ENCODE measurements around the gene RRAGD.

Gene RRAGD

GRCh38 chr6:89375427-89376267 lies 36.4 kb downstream of the RRAGD start:
- DNase-seq = peak; percentile 62

DNA sequence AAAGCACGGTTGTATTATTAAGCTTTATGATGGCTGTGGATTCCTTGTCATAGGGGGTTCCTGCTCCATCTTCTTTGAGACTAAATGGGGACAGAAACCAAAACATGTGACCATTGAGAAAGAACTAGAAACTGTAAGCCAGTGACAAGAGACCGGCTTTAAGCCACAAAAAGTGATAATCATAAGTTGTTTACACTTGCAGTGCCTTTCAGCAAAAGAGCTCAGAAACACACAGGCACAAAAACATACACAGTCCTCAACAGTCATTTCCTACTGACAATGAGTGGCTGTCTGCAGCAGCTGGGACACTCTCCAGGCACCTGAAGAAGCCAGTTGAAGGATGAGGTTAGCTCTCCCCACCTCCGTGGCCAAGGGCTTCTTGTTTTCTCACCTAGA lies 39.6 kb downstream of the RRAGD start:
- no peak for DNase-seq

DNA sequence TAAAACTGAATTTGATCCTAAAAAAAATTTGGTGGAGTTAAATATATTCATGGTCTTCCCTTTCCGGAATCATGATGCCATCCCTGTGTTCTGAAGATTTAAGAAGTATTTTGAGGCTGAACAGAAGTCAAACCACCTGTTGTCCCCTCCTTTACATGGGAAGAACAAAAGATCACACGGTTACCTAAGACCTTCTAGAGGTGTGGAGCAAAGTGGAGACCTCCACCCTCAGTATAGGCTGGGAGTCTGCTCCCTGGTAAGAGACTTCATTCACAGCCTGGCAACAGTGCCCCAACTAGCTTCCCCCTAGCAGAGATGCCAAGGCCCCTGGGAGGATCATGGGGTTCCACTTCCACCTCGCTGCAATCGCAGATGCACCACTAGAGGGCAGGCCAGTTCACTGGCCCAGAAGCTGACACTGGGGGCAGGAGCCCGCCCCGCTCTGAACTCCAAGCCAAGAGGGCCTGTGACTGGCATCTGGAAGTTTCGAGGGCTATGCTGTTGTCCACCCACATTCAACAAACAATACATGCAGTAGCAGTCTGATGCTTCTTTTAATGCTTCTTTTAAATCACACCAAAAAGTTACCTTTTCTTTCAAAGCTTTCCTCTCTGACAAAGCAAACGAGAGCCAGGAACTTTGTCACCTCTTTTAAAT lies 40.1 kb downstream of the RRAGD start:
- DNase-seq = peak; percentile 83

GRCh38 chr6:89368999-89369398 lies 43.1 kb downstream of the RRAGD start:
- no peak for DNase-seq

GRCh38 chr6:89368107-89368506 lies 44.0 kb downstream of the RRAGD start:
- peak; percentile 58 for DNase-seq

- no peak for DNase-seq
Measured at GRCh38 chr6:89364586-89364985, 47.5 kb downstream of the RRAGD start.

- no peak for DNase-seq
Measured at GRCh38 chr6:89361171-89361570, 50.9 kb downstream of the RRAGD start.

DNA sequence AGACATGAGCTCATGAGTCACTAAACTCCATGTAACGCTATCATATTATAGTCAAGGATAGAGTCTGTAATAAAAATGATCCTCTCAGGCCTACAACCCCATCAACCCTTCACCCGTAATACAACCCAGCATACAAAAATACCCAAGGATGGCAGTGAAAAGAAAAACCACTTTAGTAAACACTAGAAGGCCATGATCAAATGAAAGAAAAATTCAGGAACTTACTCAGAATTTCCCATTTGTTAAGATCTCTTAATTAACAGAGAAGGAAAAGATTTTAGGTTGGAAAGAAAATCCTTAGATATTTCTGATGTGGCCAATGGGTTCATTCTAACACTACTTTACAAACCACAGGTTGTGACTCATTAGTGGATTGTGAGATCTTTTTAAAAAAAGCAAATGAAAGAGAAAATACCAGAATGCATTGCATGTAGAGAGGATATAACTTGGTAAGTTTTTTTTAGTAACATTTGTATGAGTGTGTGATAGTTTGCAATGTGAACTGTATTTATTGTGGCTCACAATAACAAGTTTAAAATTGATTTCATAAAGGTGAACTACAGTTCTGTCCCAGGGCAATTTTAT lies 51.6 kb downstream of the RRAGD start:
- DNase-seq = no peak

DNA sequence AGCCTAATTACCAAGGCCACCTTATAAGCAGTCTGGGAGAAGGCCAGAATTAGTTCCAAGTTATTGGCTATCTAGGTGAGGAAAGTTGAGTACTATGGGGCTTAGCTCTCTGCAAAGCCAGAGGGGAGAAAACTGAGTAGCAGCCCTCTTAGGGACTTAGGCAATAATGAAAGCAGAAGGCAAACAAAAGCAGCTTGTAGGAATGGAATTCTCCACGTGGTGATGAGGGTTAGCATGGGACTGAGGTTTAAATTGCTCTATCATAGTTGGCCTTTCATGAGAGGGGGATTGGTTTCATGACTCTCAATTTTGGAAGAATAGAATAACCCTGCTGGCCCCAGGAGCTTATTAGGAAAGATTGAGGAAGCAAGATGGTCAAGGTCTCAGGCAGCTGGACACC lies 52.5 kb downstream of the RRAGD start:
- no peak for DNase-seq

- DNase-seq = no peak
Measured at GRCh38 chr6:89357390-89357789, 54.7 kb downstream of the RRAGD start.

DNA sequence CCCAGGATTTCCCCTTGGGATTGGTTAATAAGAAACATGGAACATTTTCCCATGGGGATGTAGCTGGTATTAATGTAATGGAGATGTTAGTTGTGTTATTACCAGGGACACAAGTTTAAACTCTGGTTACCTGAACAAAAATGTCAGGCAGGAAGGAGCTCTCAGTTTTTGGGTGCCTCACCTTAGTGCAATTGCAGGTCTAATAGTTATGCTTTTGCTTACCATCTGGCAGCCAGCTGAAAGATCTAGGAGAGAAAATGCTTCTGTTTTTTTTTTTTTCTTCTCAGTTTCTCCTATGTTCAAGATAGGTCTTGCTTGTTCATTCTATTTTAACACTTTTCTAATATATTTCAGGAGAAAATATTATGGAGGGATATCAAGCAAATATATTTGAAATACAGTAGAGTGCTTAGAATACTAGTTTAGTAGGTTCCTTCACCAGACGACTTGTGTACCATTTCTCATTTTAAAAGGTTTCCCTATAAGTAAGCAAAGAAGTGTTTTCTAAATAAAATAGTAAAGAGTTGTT lies 55.4 kb downstream of the RRAGD start:
- no peak for DNase-seq

DNA sequence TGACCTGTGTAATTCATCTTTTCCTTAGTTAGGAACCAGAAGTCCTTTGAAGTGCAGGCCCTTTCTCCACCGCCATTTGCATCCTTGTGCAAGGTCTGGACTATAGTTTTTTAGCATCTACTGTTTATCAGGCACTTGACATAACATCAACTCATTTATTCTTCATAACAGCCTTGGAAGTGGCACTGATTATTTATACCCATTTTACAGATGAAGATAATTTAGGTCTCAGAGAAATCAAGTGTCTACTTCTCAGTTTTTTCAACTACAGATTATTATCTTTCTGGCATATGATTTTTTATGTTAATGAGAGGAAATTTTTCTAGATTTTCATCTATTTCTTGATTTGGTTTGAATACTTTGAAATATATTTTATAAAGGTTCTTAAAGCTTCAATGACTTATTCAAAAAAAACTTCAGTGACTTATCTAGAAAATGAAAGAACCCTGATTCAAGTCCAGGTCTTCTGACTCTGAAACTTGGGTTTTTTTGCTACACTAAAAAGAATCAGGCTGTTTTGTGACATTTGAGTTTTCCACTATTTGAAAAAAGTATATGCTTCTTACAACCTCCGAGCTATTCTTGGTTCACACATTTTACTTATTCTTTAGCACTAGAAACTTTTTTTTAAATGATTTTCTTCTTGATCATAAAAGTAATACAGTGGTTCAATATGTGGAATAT lies 56.4 kb downstream of the RRAGD start:
- DNase-seq = no peak

DNA sequence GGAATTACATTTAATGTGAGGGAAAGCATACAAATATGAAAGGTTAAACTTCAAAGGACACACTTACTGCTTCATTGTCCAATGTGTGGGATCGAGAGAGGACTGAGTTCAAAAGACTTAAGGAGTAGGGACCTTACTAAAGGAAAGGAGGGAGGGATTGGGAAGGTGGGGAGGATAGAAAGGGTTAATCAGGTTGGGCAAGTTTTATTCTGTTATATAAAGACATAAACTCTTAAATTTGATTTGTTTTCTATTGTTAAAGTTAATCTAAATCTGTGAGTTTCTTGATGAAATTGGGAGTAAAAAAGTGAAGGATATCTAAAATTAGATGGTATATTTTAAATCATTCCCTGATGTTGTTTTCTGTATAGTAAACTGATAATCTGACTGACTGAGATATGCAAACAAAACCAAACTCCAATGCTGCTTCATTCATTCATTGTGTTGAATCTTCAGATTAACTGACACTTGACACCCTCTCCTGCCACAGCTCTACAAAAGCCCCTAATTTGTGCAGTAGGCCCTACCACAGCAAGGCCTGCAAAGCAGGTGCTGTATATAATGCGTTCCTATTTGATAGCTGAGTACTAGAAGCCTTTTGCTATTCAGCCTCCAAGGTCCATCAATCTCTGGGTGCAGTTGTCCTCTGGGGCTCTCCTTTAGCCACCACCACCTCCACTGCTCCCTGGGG lies 58.2 kb downstream of the RRAGD start:
- DNase-seq = no peak

DNA sequence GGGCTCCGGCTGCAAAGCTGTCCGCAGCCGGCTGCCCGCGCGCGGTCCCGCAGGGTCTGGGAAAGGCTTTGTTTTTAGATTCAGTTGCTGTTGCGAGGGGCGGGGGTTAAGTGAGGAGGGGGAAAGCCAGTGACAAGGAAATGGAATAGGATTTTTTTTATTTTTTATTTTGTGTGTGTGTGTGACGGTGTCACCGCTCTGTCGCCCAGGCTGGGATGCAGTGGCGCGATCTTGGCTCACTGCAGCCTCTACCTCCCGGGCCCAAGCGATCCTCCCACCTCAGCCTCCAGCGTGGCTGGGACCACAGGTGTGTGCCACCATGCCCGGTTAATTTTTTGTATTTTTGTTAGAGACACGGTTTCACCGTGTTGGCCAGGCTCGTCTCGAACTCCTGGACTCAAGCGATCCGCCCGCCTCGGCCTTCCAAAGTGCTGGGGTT lies 58.9 kb downstream of the RRAGD start:
- no peak for DNase-seq

DNA sequence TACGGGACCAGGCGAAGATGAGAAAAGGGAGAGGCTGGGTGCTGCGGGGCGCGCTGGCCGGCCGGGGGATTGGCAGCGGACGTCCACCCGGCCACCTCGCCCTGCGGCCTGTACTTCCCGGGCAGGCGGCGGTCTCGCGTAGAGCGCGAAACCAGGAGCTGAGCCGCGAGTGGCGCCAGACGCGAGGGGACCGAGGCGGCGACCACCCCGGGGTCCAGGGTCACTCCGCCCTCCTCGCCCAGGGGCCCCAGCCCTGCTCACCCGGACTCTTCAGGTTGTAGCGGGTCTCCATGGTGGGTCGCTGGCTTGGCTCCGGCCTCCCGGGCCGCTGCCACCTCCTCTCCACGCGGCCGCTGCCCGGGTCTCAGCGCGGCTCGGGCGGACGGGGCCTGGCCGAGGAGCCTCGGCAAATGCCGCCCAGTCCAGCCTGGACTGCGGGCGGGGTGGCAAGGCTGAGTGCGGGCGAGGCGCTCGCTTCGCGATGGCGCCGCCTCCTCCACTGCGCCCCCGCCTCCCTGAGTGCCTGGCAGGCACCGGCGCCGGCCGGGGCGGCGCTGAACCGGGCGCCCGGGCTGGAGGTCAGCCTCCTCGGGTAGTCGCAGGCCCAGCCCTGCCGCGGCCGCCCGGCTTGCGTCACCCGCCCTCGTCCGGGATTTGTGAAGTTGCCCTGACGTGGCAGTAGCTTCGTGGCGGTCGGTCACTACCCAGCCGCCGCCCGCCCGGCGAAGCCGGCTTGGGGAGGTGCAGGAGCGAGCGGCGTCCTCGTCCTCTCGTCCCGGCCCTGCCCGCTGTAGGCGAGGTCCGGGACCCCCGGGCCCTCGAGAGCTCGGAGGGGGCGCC lies 59.6 kb downstream of the RRAGD start, which contains the start of gene UBE2J1:
TSS of gene UBE2J1 (minus strand) at position 445 of the 840 bp plus-strand sequence. CDS start at position 292, 153 bp downstream.
- peak; percentile 77 for DNase-seq

- no peak for DNase-seq
Measured at GRCh38 chr6:89351671-89352277, 60.3 kb downstream of the RRAGD start.

DNA sequence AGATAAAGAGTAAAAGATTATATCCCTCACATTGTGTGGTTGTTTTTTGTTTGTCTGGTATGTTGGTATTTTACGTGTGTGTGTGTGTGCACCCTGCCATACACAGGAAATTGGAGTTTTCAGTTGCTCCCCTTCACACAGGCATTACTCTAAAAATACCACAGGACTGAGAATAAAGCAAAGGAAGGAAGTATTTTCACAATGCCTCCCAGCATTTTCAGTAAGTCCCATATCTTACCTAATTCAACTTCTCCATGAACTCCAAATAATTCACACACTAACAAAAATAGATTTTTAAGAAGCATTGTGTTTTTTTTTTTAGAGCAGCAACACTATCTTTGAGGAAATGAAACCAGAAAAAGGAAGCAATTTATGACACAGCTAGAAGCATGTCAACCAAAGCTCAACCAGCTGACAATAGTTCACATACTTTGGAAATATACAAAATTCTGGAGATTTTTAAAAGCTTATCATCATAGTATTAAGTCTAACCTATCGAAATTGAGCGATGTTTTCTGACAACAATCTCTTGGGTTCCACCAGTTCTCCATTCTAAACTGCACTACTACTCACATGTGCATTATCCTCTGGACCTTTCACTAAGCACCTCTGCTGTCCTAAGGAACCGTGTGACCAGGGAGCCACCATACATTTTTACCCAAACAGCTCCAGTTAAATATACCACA lies 61.6 kb downstream of the RRAGD start:
- no peak for DNase-seq

DNA sequence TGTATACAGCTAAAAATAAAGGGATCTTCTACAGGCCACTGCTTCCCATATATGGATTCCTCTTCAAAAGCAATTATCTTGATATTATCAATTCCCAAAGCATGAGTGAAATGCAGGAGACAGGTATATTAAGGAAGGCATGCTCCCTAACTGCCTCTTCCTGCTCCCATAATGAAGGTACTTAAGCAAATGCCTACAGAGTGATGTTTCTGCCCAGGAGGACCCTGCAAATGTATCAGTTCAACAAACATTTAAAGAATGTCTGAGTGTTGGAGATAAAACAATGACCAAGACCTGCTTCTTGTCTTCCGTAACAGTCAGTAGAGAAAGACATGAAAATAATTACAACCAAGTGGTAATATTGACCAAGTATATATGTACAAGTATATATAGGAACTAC lies 63.7 kb downstream of the RRAGD start:
- no peak for DNase-seq

DNA sequence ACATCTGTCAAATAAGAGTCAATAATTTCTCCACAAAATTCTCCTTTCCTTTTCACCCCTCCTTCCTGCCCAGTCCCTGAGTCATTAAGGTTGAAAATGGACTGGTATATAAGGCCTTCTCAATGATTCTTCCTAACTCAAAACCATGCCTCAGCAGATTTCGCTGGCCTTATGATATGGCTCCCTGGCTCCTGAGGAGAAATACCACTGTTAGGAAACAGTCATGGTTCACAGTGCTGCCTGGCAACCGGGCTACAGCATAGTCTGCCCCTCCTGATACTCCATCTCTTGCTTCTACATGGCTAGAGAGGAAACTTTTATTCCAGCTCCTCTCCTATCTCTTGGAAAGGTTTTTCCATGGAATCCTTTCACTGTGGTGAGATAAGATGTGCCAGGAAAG lies 64.2 kb downstream of the RRAGD start:
- no peak for DNase-seq

- DNase-seq = no peak
Measured at GRCh38 chr6:89346433-89346832, 65.6 kb downstream of the RRAGD start.

Data from activated naive CD4-positive, alpha-beta T cell treated with Interleukin-2 at 50 U/mL for 16 hours (primary cell).